Erythroblast (primary cell): ENCODE measurements around the gene SLC17A5.

ENCODE experiments used
- GATA1 ChIP-seq: IDR thresholded peaks from 2 replicates; pipeline ENCODE4 v1.6.1; 2011; ENCODE audit warnings: low read depth, mild to moderate bottlenecking, control low read depth, low read length, moderate library complexity
- POLR2A ChIP-seq: IDR thresholded peaks from 2 replicates; pipeline ENCODE4 v1.6.1; 2011; ENCODE audit warnings: mild to moderate bottlenecking, low read length

- TF ChIP-seq POLR2A (no peak), GATA1 (no peak)
Measured at GRCh38 chr6:73610444-73611275, 43.1 kb downstream of the SLC17A5 start.
